SKM-1 (cell line): ENCODE data around the gene NELFE.
A peak's percentile ranks its signal among the peaks of the same experiment; 100 is the strongest.
"Not testable (repeated sequence)": the region's sequence is repeated elsewhere in the genome, so short reads cannot be mapped to it uniquely, and the experiment has no call there.

Source experiments
- DNase-seq: peaks from one replicate; lab custom pipeline; 2025; ENCODE audit not compliant: unreplicated experiment; lab: John Stamatoyannopoulos, UW

Gene NELFE

DNA sequence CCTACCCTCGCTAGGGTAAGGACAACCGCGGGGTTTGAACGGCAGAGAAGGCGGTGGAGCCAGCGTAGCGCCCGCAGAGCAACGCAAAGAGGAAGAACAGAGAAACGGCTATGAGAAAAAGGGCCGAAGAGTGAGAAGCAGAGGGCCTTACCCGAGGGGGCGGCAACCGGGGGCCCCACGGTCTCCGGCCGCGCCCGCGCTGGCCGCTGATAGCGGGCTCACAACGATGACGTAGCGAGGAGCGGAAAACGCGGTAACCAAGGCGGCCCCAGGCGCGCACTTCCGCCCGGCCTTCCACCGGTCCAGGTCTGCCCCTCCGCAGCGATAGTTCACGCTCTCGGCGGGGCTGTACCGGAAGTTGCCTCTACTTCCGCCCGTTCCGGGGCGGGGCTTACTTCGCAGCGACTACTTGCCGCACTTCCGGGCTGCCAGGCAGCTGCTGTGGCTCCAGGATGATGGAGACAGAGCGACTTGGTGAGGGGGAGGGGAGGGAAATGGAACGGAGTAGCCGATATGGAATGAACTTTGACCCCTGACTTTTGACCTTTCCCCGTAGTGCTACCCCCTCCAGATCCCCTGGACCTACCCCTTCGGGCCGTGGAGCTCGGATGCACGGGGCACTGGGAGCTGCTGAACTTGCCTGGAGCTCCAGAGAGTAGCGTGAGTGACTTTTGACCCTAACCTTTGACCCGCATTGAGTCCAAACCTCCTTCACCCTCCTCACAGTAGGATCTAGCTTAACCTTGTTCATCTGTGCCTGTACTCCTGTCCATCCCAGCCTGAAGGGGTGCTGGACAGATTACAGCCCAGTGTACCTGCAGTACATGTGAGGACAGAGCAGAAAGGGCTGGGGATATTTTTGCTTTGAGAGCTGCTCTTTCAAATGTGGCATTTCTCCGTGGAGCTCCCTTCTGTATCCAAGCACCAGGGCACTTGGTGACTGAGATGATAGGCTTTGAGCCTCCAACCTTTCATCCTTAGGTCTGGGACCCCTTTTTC lies at the start of gene NELFE, which contains the start of gene SKIC2:
TSS of gene NELFE (minus strand) at position 231 of the 999 bp plus-strand sequence. CDS start 525 bp downstream, outside the sequence.
TSS of gene SKIC2 (plus strand) at position 435 of the 999 bp plus-strand sequence. CDS start at position 453, 18 bp downstream.
- DNase-seq: peak; percentile 94

GRCh38 chr6:32008037-32008436 lies 49.3 kb upstream of the NELFE start:
- DNase-seq: not testable (repeated sequence)

DNA sequence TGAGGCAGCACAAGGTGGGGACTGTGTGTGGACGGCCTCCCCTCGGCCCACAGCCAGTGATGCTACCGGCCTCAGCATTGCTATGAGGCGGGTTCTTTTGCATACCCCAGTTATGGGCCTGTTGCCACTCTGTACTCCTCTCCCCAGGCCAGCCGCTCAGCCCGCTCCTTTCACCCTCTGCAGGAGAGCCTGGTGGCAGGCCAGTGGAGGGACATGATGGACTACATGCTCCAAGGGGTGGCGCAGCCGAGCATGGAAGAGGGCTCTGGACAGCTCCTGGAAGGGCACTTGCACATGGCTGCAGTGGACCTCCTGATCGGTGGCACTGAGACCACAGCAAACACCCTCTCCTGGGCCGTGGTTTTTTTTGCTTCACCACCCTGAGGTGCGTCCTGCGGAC lies 48.3 kb upstream of the NELFE start:
- not testable (repeated sequence) for DNase-seq

GRCh38 chr6:32005991-32006529 lies 47.3 kb upstream of the NELFE start:
- DNase-seq: not testable (repeated sequence)

DNA sequence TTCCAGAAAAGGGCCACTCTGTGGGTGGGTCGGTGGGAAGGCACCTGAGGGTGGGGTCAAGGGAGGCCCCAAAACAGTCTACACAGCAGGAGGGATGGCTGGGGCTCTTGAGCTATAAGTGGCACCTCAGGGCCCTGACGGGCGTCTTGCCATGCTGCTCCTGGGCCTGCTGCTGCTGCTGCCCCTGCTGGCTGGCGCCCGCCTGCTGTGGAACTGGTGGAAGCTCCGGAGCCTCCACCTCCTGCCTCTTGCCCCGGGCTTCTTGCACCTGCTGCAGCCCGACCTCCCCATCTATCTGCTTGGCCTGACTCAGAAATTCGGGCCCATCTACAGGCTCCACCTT lies 46.7 kb upstream of the NELFE start:
- DNase-seq: not testable (repeated sequence)

DNA sequence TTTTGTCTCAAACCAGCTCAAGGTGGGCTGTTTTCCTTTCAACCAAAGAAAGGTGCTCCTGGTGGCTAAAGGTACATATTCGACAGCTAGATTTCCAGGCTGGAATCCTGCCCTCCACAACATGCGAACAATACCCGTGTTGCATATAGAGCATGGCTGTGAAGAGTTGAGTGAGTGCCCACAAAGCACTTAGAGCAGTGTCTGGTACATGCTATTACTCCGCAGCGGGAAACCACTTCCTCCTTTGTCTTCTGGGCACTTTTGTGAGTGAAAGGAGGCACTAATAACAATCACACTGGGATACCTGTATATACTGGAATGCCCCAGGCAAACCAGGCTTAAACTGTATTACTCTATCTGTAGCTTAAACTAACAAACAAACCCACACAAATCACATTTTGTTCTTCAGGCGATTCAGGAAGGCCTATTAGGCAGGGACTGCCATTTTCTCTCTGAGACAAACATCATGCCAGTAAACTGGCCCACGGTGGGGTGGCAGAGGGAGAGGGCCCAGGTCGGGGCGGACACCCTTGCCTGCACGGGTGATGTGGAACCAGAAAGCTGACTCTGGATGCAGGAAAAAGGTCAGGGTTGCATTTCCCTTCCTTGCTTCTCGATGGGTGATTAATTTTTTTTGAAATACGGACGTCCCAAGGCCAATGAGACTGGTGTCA lies 46.2 kb upstream of the NELFE start:
- DNase-seq: not testable (repeated sequence)

DNA sequence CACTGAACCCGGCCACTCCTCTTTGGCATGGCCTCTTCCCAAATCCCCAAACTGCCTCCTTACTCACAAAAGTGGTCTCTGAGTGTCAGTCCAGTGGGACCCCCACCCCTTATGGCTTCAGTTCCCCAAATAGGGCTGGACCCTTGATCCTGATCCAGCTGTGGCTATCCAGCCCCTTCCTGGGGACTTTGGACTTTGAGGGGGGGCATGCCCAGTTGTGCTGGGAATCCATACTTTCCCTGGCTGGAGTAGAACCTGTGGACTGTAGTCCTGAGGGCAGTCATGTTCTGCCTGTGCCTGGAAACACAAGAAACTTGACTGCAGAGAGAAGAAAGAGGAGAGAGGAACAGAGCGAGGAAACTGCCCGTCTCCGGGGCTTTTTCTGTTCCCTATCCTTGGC lies 45.6 kb upstream of the NELFE start:
- DNase-seq: not testable (repeated sequence)

DNA sequence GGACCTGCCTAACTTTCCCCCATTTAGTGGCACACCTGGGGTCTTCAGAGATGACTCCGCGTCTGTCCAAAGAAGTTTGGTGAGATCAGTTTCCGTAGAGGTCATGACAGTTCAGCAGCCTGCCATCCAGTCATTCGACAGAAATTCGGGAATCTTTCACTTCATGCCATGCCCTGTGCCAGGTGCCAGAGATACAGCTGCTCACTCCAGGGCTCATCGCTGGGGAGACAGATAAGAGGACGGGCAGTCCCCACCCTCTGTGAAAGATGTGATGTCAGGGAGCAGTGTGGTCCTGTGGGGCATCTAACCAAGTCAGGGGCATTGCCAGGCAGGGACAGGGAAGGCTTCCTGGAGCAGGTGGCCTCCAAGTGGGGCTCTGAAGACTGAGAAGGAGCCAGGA lies 44.5 kb upstream of the NELFE start:
- DNase-seq: not testable (repeated sequence)

- not testable (repeated sequence) for DNase-seq
Measured at GRCh38 chr6:32002546-32003268, 43.9 kb upstream of the NELFE start.

DNA sequence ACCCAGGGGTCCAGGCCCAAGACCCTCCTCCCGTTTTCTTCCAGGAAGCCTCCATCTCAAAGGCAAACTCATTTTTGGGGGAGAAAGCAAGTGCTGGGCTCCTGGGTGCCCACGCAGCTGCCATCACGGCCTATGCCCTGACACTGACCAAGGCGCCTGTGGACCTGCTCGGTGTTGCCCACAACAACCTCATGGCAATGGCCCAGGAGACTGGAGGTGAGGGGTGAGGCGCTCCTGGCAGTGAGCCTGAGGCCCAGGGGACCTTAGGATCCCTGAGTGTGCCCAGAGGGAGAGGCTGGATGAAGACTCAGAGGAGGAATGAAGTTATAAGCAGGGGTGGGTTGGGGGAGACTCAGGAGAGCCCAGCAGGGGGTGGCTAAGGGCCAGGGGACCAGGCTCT lies 37.6 kb upstream of the NELFE start:
- DNase-seq: not testable (repeated sequence)

GRCh38 chr6:31994421-31994820 lies 35.6 kb upstream of the NELFE start:
- DNase-seq: not testable (repeated sequence)

DNA sequence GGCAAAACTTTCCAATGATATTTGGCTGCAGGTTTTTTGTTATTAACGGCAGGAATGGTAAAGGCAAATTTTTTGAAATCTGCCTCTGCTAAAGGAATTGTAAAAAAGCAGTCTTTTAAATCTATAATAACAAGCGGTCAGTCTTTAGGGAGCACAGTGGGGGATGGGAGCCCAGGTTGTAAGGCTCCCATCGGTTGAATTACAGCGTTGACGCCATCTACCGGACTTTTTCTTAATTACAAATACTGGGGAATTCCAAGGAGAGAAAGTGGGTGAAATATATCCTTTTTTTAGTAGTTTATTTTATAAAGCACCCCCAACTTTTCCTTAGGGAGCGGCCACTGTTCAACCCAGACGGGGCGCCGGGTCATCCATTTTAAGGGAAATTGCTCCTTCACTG lies 30.6 kb upstream of the NELFE start:
- DNase-seq: not testable (repeated sequence)

DNA sequence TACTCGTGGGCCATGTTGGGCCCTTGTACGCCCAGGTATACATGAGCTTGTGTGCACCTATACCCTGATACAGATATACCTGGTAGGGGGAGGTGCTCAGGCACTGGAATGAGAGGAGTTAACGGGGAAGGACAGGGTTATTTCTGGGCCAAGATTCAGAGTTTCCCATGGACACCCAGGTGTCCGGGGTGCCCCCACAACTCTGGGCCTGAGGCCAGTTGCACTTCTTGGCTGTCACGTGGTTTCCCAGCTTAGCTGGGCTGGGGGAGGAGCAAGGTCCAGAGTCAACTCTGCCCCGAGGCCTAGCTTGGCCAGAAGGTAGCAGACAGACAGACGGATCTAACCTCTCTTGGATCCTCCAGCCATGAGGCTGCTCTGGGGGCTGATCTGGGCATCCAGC lies 23.0 kb upstream of the NELFE start, which contains the start of gene C4A:
TSS of gene C4A (plus strand) at position 314 of the 400 bp plus-strand sequence. CDS start at position 365, 51 bp downstream.
- DNase-seq: not testable (repeated sequence)

DNA sequence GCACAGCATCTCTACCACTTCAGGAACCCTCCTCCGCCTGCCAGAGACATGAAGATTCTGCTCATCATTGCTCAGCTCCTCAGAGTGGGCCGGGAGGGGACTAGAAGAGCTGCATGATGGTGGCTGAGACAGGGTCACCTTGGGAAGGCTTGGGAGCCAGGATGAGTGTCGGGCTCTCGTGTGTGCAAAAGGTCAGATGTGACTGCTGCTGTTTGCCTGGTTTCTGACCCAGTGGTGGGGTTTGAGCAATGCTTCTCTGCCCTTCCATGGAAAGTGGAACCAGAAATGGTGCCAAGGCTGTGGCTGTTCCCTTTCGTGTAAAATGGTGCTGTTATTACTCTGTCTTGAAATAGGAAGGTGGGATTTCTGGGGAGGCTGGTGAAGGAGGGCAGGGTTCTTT lies 22.2 kb upstream of the NELFE start:
- DNase-seq: not testable (repeated sequence)

GRCh38 chr6:31980195-31980876 lies 21.6 kb upstream of the NELFE start:
- not testable (repeated sequence) for DNase-seq

DNA sequence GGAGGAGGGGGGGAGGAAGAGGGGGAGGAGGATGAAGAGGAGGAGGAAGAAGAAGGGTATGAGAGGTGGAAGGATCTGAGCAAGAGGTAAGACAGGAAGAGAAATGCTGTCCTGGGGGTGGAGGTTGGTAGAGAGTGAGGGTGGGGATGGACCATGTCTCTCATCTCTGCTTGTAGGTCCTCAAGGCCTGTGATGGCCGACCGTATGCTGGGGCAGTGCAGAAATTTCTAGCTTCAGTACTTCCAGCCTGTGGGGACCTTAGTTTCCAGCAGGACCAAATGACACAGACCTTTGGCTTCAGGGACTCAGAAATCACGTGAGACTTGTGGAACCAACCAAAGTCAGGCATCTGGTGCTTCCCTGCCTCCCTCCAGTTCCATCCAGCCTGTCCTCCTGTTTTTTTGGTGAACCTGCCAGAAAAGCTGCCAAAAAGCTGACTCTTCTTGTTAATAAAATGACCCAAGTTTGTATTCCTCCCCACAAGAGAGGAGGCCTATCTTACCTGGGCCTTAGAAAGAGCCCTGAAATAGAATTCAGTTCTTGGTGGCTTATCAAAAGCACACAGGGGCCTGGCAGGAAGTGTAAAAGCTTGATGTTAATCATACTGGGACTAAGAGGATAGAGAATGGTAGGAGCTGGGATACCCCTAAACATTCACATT lies 20.6 kb upstream of the NELFE start:
- DNase-seq: no peak

GRCh38 chr6:31978831-31979230 lies 20.1 kb upstream of the NELFE start:
- DNase-seq: no peak

DNA sequence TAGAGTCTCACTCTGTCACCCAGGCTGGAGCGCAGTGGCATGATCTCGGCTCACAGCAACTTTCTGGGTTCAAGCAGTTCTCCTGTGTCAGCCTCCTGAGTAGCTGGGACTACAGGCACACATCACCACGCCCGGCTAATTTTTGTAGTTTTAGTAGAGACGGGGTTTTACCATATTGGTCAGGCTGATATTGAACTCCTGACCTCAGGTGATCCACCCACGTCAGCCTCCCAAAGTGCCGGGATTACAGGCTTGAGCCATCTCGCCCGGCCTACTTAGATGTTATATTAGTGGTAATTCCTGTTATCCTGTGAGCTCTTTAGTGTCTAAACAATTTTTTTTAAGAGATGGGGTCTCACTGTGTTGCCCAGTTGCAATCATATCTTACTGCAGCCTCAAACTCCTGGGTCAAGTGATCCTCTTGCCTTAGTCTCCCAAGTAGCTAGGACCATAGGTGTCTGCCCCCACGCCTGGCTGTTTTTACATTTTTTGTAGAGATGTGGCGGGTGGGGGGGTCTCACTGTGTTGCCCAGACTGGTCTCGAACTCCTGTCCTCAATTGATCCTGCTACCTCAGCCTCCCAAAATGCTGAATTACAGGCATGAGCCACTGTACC lies 19.2 kb upstream of the NELFE start:
- no peak for DNase-seq

GRCh38 chr6:31976065-31976464 lies 17.3 kb upstream of the NELFE start:
- DNase-seq: not testable (repeated sequence)
